Measurements from ENCODE around the gene GALR3.

The GALR3 gene

DNA sequence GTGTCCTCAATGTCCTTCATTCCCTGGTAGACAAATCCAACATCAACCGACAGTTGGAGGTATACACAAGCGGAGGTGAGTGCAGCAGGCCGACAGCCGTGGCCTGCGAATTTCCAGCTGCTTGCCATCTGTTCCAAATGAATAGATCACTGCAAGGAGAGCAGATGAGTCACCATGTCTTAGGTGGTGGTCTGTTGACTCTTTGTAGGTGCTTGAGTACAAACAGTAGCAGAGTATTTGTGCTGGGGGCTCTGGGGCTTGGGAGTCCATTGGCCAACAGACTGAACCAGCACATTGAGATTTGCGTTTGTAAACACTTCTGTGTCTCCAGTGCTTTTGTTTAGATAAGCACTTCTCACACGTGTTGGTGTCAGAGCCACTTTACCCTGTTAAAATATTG, 47.1 kb downstream of the GALR3 start:
- no peak for DNase-seq (ENCODE audit: low read depth)

Measured in T-helper 22 cell (primary cell).